B cell (primary cell): ENCODE results near the gene CNOT6L. TPM values are rescaled to one million over a fixed set of nuclear protein-coding genes. Genes with fewer than 3 reads are reported as not detected.

Experiments
- ATAC-seq: fragments of 200-7000 bp; cut with Tn5 transposase; one replicate; pipeline ENCODE4 v1.10.0; 2021; ENCODE audit warnings: low read depth, mild to moderate bottlenecking, moderate number of reproducible peaks, moderate library complexity
- CTCF ChIA-PET: fragments of 350-600 bp; sonication (Branson Sonifier 250); formaldehyde crosslinking; loops from one replicate; lab custom pipeline; 2021; ENCODE audit warnings: antibody characterized with exemption, inconsistent platforms; lab: Charles Lee
- POLR2A ChIA-PET: fragments of 350-600 bp; sonication (Branson Sonifier 250); formaldehyde crosslinking; loops from one replicate; lab custom pipeline; 2021; ENCODE audit warnings: antibody characterized with exemption; lab: Charles Lee
- DNase-seq: peaks from one replicate; pipeline ENCODE4 v3.0.0; 2013
- H2AFZ ChIP-seq: 2 replicates; pipeline ENCODE4 v1.6.1; 2012; ENCODE audit warnings: mild to moderate bottlenecking, low read depth, low read length; ENCODE audit not compliant: insufficient read depth, poor library complexity, severe bottlenecking
- H3K27ac ChIP-seq, 2 donors: 1 replicate in 1 of 2; 2 replicates in 1 of 2; pipeline ENCODE4 v1.5.1; 2012 to 2013; ENCODE audit warnings: low read length in 2 of 2, mild to moderate bottlenecking in 2 of 2, moderate library complexity in 1 of 2
- H3K27me3 ChIP-seq, 4 experiments: fragments of 200-600 bp in 1 of 4; sonication (generic) in 1 of 4; replicated peaks in 1 of 4; 1 replicate in 2 of 4; 2 replicates in 2 of 4; pipeline versions ENCODE4 v1.6.1 to v1.7.0; 2013 to 2016; ENCODE audit warnings: low read length in 3 of 4, mild to moderate bottlenecking in 2 of 4, mixed read lengths in 1 of 4, moderate library complexity in 1 of 4; ENCODE audit not compliant: insufficient read depth in 4 of 4, control insufficient read depth in 3 of 4; ENCODE audit errors: control extremely low read depth in 1 of 4
- H3K36me3 ChIP-seq, 2 experiments: replicated peaks in 1 of 2; 1 replicate in 1 of 2; 2 replicates in 1 of 2; pipeline versions ENCODE4 v1.6.1 to v1.7.1; 2013; ENCODE audit warnings: low read length in 1 of 2; ENCODE audit not compliant: insufficient read depth in 2 of 2, control insufficient read depth in 1 of 2; ENCODE audit errors: control extremely low read depth in 1 of 2, extremely low read depth in 1 of 2
- H3K4me1 ChIP-seq, 2 donors: fragments of 200-600 bp in 1 of 2; sonication (generic) in 1 of 2; 1 replicate in 1 of 2; 2 replicates in 1 of 2; pipeline versions ENCODE4 v1.5.1 to v1.6.1; 2013 to 2017; ENCODE audit warnings: low read length in 2 of 2; ENCODE audit not compliant: control insufficient read depth in 2 of 2, insufficient read depth in 2 of 2
- H3K4me2 ChIP-seq: replicated peaks from 2 replicates; pipeline ENCODE3; 2012; ENCODE audit warnings: mild to moderate bottlenecking, low read depth, low read length; ENCODE audit not compliant: poor library complexity, severe bottlenecking
- H3K4me3 ChIP-seq, 5 experiments: fragments of 200-600 bp in 1 of 5; sonication (generic) in 1 of 5; 1 replicate in 3 of 5; 2 replicates in 2 of 5; pipeline versions ENCODE4 v1.5.1 to v1.7.0; 2011 to 2016; ENCODE audit warnings: low read length in 4 of 5, mild to moderate bottlenecking in 4 of 5, low read depth in 2 of 5, control low read depth in 1 of 5, moderate library complexity in 1 of 5; ENCODE audit not compliant: insufficient read depth in 1 of 5; ENCODE audit errors: control extremely low read depth in 1 of 5, extremely low read depth in 1 of 5
- H3K79me2 ChIP-seq: fragments of 200-600 bp; sonication (generic); one replicate; pipeline ENCODE4 v1.6.0; 2016; ENCODE audit warnings: low read length; ENCODE audit not compliant: control insufficient read depth, insufficient read depth
- H3K9ac ChIP-seq: fragments of 200-600 bp; sonication (generic); 2 replicates; pipeline ENCODE4 v1.6.1; 2017; ENCODE audit warnings: mild to moderate bottlenecking, low read length, moderate library complexity
- H3K9me3 ChIP-seq, 3 donors: one replicate each; pipeline versions ENCODE4 v1.6.1 to v1.7.1; 2013; ENCODE audit warnings: low read length in 2 of 3; ENCODE audit not compliant: control insufficient read depth in 2 of 3, insufficient read depth in 1 of 3; ENCODE audit errors: control extremely low read depth in 1 of 3
- H4K20me1 ChIP-seq: 2 replicates; pipeline ENCODE4 v1.6.0; 2012; ENCODE audit warnings: mild to moderate bottlenecking, low read length; ENCODE audit not compliant: insufficient read depth, control insufficient read depth, poor library complexity, severe bottlenecking
- H3K27ac Mint-ChIP-seq: one replicate; pipeline ENCODE4 v1.8.0; 2021; ENCODE audit warnings: mixed read lengths
- H3K27me3 Mint-ChIP-seq: one replicate; pipeline ENCODE4 v1.8.0; 2021; ENCODE audit warnings: mixed read lengths
- H3K4me1 Mint-ChIP-seq: one replicate; pipeline ENCODE4 v1.8.0; 2021; ENCODE audit warnings: mixed read lengths
- H3K4me3 Mint-ChIP-seq: one replicate; pipeline ENCODE4 v1.8.0; 2021; ENCODE audit warnings: mixed read lengths
- H3K9me3 Mint-ChIP-seq: one replicate; pipeline ENCODE4 v1.8.0; 2022; ENCODE audit warnings: mixed read lengths; ENCODE audit not compliant: insufficient read depth
- CTCF ChIP-seq: fragments of 200-600 bp; IDR thresholded peaks from one replicate; pipeline ENCODE4 v1.8.0; 2022; ENCODE audit warnings: antibody characterized with exemption, mild to moderate bottlenecking
- EZH2 ChIP-seq: IDR thresholded peaks from 2 replicates; pipeline ENCODE4 v1.6.1; 2012; ENCODE audit warnings: borderline replicate concordance, low read depth, mild to moderate bottlenecking, moderate library complexity, low read length; ENCODE audit not compliant: insufficient read depth, poor library complexity, severe bottlenecking
- WGBS: methylation state at CpG from one replicate; pipeline ENCODE4 v1.1.5; 2013; ENCODE audit warnings: missing lambda C conversion rate; ENCODE audit not compliant: insufficient coverage; 5-methylcytosine and 5-hydroxymethylcytosine counted together
- intact Hi-C: fragments of 100-400 bp; cut with micrococcal nuclease; formaldehyde crosslinking; loops from one replicate; pipeline ENCODE4 v1.10.0; 2022
- polyA plus RNA-seq: library from polyadenylated mRNA; depleted of rRNA; stranded (reverse); fragments of >200 nt; gene quantifications from 2 replicates; pipeline ENCODE4 v1.2.3, GENCODE V29; 2012
- total RNA-seq, 2 donors: library from RNA; stranded (reverse); fragments of 120-200 nt in 1 of 2; gene quantifications; 1 replicate in 1 of 2; 2 replicates in 1 of 2; pipeline versions ENCODE4 v1.2.3 to v1.2.4, GENCODE V29; 2013 to 2022

The CNOT6L gene
- total and polyA plus RNA-seq, 2 donors (not counting 1 experiment from before 2014, with no cell fraction given): 18.8 to 119 TPM

- WGBS: no CpG with 5 or more reads among the region's 1 CpG
- Histone ChIP-seq H3K4me2 (no peak overlapping the region), H3K9me3 (peaks cover 5 to 20% (median 17%) of the 10 kb centered on the region in 3 donors), H2AFZ (no peak overlapping the region), H3K27me3 (no peaks in the 10 kb centered on the region), H4K20me1 (peaks cover 30% of the 10 kb centered on the region), H3K27ac (no peak overlapping the region), H3K4me3 (no peak overlapping the region), H3K9ac (no peak overlapping the region), H3K36me3 (peaks cover 19 to 59% of the 10 kb centered on the region in 2 experiments), H3K79me2 (peaks cover 81% of the 10 kb centered on the region), H3K4me1 (no peaks in the 10 kb centered on the region)
- Mint-ChIP-seq H3K27me3 (no peaks in the 10 kb centered on the region), H3K9me3 (peaks cover 10% of the 10 kb centered on the region), H3K27ac (no peak overlapping the region), H3K4me3 (no peak overlapping the region), H3K4me1 (no peaks in the 10 kb centered on the region)
- TF ChIP-seq CTCF (no peak), EZH2 (no peak)
- DNase-seq (no peak), ATAC-seq (no peak)
- intact Hi-C loops: loop anchor here (5.0 kb wide), 1 partner anchor 35 kb away; no protein-coding TSS in a partner anchor
- CTCF ChIA-PET: no interaction called here
- POLR2A ChIA-PET: no interaction called here
Measured at GRCh38 chr4:77762531-77762930, 56.6 kb downstream of the CNOT6L start.

- peaks cover 22 to 56% of the 10 kb centered on the region in 2 experiments for H3K36me3 ChIP-seq
- POLR2A ChIA-PET: no interaction called here
- H3K4me3 ChIP-seq: no peak overlapping the region
- intact Hi-C loops: loop anchor here (2.0 to 5.0 kb wide), 2 partner anchors 15 to 34 kb away; no protein-coding TSS in a partner anchor
- H2AFZ ChIP-seq: no peak overlapping the region
- no peak for TF ChIP-seq CTCF
- no peak for TF ChIP-seq EZH2
- H3K27me3 ChIP-seq: no peaks in the 10 kb centered on the region
- no peak overlapping the region for H3K27ac ChIP-seq
- no peak overlapping the region for H3K4me2 ChIP-seq
- peaks cover 36% of the 10 kb centered on the region for H4K20me1 ChIP-seq
- Mint-ChIP-seq H3K27ac (no peak overlapping the region), H3K4me3 (no peak overlapping the region), H3K9me3 (peaks cover 10% of the 10 kb centered on the region), H3K4me1 (no peaks in the 10 kb centered on the region), H3K27me3 (no peaks in the 10 kb centered on the region)
- peaks cover 80% of the 10 kb centered on the region for H3K79me2 ChIP-seq
- no peak overlapping the region for H3K9ac ChIP-seq
- H3K4me1 ChIP-seq: no peaks in the 10 kb centered on the region
- H3K9me3 ChIP-seq: peaks cover 5 to 20% (median 17%) of the 10 kb centered on the region in 3 donors
- CTCF ChIA-PET: no interaction called here
- no CpG with 5 or more reads among the region's 1 CpG for WGBS
- no peak for ATAC-seq
- DNase-seq: no peak
Measured at GRCh38 chr4:77761595-77761994, 57.6 kb downstream of the CNOT6L start.
